Prostate gland (tissue), 2 donors: Measurements from ENCODE around the gene PLXDC2.

ENCODE experiments used
- POLR2A ChIP-seq: fragments of 450-650 bp; IDR thresholded peaks from one replicate; pipeline ENCODE4 v1.6.1; 2016; ENCODE audit warnings: antibody characterized with exemption, mild to moderate bottlenecking
- POLR2AphosphoS5 ChIP-seq: sonication (generic); formaldehyde crosslinking; IDR thresholded peaks from one replicate; pipeline ENCODE4 v1.6.1; 2017; ENCODE audit warnings: antibody characterized with exemption
- TF ChIP-seq, protein P1 (sequence below), 4 experiments: fragments of 200-600 bp in 2 of 4; fragments of 450-650 bp in 2 of 4; sonication (generic) in 2 of 4; IDR thresholded peaks; 1 replicate in 3 of 4; 2 replicates in 1 of 4; pipeline ENCODE4 v1.5.1; 2016 to 2019; ENCODE audit warnings: antibody characterized with exemption in 4 of 4, mild to moderate bottlenecking in 2 of 4, moderate library complexity in 2 of 4

GRCh38 chr10:19865676-19866075 is 49.4 kb downstream of the PLXDC2 start:
- no peak for TF ChIP-seq POLR2A
- TF ChIP-seq, protein P1, sequence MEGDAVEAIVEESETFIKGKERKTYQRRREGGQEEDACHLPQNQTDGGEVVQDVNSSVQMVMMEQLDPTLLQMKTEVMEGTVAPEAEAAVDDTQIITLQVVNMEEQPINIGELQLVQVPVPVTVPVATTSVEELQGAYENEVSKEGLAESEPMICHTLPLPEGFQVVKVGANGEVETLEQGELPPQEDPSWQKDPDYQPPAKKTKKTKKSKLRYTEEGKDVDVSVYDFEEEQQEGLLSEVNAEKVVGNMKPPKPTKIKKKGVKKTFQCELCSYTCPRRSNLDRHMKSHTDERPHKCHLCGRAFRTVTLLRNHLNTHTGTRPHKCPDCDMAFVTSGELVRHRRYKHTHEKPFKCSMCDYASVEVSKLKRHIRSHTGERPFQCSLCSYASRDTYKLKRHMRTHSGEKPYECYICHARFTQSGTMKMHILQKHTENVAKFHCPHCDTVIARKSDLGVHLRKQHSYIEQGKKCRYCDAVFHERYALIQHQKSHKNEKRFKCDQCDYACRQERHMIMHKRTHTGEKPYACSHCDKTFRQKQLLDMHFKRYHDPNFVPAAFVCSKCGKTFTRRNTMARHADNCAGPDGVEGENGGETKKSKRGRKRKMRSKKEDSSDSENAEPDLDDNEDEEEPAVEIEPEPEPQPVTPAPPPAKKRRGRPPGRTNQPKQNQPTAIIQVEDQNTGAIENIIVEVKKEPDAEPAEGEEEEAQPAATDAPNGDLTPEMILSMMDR (IDR thresholded peaks at IDR 0.05) = no peak
- no peak for TF ChIP-seq POLR2AphosphoS5
